ENCODE results near the gene SCUBE1.

SCUBE1 gene

DNA sequence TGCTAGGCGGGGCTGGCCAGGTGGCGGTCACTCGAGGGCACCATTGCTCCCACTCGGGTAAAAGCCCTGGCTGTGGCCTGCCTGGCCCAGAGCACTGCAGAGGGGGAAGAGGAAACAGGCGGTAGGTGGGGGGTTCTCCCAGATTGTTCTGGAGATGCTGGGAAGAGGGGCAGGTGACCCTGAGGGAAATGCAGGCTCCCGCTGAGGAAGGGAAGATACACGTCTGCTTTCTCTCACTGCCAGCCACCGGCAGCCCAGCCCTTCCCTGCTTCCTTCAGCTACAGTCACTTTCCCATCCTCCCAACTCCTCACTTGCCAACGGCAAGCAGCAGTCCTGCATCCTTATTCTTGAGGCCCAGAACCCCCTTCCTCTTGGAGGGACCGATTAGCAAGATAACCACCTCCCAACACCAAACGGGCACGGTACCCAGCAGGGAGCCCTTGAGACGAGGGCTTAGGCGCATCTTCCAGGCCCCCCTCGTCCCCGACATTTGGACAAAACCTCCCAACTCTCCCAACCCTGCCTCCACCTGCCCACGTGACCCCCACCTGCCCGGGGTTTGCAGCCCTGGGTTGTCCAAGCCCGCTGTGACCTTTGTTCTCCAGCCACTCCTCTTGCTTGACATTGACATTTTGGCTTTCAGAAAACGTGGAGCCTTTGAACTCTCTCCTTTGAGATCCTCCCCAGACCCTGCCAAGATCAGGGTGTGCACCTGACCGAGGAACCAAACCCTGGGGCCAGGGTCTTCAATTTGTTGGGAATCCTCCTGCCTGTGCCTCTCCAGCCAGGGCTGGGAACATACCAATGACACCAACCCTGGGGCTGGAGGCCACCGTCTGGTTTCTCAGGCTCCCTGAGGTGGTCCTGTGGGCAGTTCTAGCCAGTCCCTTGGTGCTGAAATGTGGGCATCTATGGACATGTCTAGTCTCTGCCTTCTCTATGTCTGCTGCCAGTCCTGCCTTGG lies 107.4 kb downstream of the SCUBE1 start:
- TF ChIP-seq TEAD4 (IDR thresholded peaks at IDR 0.05), result no peak
- no peak for TF ChIP-seq EP300 (IDR thresholded peaks at IDR 0.05; ENCODE audit: borderline replicate concordance)
- TF ChIP-seq EGR1 (IDR thresholded peaks at IDR 0.05), result no peak
- no peak for TF ChIP-seq ZBTB7A (IDR thresholded peaks at IDR 0.05; ENCODE audit: low read depth)
- TF ChIP-seq YY1 (IDR thresholded peaks at IDR 0.05; ENCODE audit: low read depth), result no peak
- no peak for TF ChIP-seq FOXM1 (IDR thresholded peaks at IDR 0.05; ENCODE audit: borderline replicate concordance, low read depth)
- TF ChIP-seq RAD21 (IDR thresholded peaks at IDR 0.05; ENCODE audit: low read depth), result no peak
- TF ChIP-seq CREB1 (IDR thresholded peaks at IDR 0.05; ENCODE audit: low read depth), result no peak
- no peak for TF ChIP-seq TCF12 (IDR thresholded peaks at IDR 0.05; ENCODE audit: low read depth)

DNA sequence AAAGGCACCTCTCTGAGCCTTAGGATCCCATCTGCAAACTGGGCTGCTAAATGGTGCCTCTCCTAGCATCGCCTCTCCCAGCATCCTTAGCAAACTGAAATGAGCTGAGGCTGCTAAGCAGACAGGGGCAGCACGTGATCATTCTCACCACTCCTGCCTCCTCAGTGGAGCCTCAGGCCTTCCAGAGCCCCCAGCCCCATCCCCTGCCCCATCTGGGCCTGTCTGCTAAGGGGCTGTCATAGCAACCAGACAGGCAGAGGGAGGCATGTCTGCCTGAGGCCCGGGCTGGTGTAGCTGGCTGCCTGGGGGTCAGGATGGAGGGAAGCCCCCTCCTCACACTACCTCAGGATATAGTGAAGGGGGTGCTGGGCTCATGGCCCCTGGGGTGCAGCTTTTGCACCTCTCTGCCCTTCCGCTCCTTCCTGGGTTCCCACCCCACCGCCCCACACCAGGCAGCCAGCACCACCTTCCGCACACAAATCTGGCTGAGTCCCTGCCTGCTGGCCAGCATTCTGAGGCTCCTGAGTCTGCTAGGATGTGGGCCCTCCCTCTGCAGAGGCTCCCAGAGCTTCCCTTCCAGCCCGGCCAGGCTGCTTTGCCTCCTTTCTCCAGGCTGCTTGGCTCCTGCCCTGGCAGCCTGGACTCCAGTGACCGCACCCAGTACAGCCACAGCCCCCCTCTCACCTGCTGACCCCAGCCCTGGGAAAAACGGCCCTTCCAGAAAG lies 108.7 kb downstream of the SCUBE1 start:
- no peak for TF ChIP-seq EP300 (IDR thresholded peaks at IDR 0.05; ENCODE audit: borderline replicate concordance)
- no peak for TF ChIP-seq CREB1 (IDR thresholded peaks at IDR 0.05; ENCODE audit: low read depth)
- TF ChIP-seq FOXM1 (IDR thresholded peaks at IDR 0.05; ENCODE audit: borderline replicate concordance, low read depth), result no peak
- TF ChIP-seq RAD21 (IDR thresholded peaks at IDR 0.05; ENCODE audit: low read depth), result no peak
- no peak for TF ChIP-seq TCF12 (IDR thresholded peaks at IDR 0.05; ENCODE audit: low read depth)
- TF ChIP-seq, protein P1, sequence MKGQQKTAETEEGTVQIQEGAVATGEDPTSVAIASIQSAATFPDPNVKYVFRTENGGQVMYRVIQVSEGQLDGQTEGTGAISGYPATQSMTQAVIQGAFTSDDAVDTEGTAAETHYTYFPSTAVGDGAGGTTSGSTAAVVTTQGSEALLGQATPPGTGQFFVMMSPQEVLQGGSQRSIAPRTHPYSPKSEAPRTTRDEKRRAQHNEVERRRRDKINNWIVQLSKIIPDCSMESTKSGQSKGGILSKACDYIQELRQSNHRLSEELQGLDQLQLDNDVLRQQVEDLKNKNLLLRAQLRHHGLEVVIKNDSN (IDR thresholded peaks at IDR 0.05), result no peak
- TF ChIP-seq CEBPB (IDR thresholded peaks at IDR 0.05), result no peak
- no peak for TF ChIP-seq ZBTB7A (IDR thresholded peaks at IDR 0.05; ENCODE audit: low read depth)
- no peak for TF ChIP-seq NFIC (IDR thresholded peaks at IDR 0.05)
- TF ChIP-seq TEAD4 (IDR thresholded peaks at IDR 0.05), result no peak
- TF ChIP-seq EGR1 (IDR thresholded peaks at IDR 0.05), result no peak

DNA sequence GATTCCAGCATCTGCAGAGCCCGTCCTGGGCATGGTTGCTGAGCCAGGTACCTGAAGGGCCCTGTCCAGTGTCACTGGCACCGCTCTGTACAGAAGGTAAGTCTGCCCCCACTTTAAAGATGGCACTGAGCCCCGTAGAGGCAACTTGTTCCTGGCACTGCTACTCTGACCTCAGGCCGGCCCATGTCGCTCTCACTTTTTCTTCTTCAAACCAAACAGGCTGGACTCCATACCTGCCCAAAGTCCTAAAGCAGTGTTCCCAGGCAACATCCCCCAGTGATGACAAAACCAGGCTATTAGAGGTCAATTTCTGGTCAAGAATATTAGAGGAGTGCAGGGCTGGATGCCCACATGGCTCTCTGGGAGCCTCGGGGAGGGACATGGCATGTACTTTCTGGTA lies 109.6 kb downstream of the SCUBE1 start:
- TF ChIP-seq YY1 (IDR thresholded peaks at IDR 0.05; ENCODE audit: low read depth), result no peak
- TF ChIP-seq, protein P2, sequence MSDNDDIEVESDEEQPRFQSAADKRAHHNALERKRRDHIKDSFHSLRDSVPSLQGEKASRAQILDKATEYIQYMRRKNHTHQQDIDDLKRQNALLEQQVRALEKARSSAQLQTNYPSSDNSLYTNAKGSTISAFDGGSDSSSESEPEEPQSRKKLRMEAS (IDR thresholded peaks at IDR 0.05), result no peak
- no peak for TF ChIP-seq EGR1 (IDR thresholded peaks at IDR 0.05)
- no peak for TF ChIP-seq FOXM1 (IDR thresholded peaks at IDR 0.05; ENCODE audit: borderline replicate concordance, low read depth)
- no peak for TF ChIP-seq ZBTB7A (IDR thresholded peaks at IDR 0.05; ENCODE audit: low read depth)
- no peak for TF ChIP-seq CREB1 (IDR thresholded peaks at IDR 0.05; ENCODE audit: low read depth)

DNA sequence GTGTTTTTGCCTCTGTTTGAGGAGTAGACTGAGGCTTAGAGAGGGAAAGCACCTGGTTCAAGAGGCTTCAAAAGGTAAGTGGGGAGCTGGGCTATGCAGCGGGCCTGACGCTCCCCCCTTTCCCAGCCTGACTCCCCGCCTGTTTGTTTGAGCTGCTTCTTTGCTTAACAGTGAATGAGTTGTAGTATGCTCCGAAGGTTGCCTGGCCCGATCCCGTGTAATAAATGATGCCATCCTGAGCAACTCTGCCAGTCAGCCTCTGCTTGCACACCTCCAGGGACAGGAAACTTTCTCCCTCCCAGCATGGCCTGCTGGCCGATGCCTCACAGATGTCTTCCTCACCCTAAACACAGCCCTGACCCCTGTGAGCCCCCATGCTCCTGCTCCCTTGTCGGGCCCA lies 110.7 kb downstream of the SCUBE1 start:
- TF ChIP-seq TAF1 (IDR thresholded peaks at IDR 0.05; ENCODE audit: low read depth) (no peak), CEBPB (IDR thresholded peaks at IDR 0.05) (no peak), TEAD4 (IDR thresholded peaks at IDR 0.05) (no peak), TCF12 (IDR thresholded peaks at IDR 0.05; ENCODE audit: low read depth) (no peak), RAD21 (IDR thresholded peaks at IDR 0.05; ENCODE audit: low read depth) (no peak), NFIC (IDR thresholded peaks at IDR 0.05) (no peak), ZBTB7A (IDR thresholded peaks at IDR 0.05; ENCODE audit: low read depth) (no peak), YY1 (IDR thresholded peaks at IDR 0.05; ENCODE audit: low read depth) (no peak), EP300 (IDR thresholded peaks at IDR 0.05; ENCODE audit: borderline replicate concordance) (no peak), FOXM1 (IDR thresholded peaks at IDR 0.05; ENCODE audit: borderline replicate concordance, low read depth) (no peak), EGR1 (IDR thresholded peaks at IDR 0.05) (no peak), CREB1 (IDR thresholded peaks at IDR 0.05; ENCODE audit: low read depth) (no peak)
- TF ChIP-seq, protein P1 (IDR thresholded peaks at IDR 0.05), result no peak
- TF ChIP-seq, protein P2 (IDR thresholded peaks at IDR 0.05), result no peak
- TF ChIP-seq, protein P3, sequence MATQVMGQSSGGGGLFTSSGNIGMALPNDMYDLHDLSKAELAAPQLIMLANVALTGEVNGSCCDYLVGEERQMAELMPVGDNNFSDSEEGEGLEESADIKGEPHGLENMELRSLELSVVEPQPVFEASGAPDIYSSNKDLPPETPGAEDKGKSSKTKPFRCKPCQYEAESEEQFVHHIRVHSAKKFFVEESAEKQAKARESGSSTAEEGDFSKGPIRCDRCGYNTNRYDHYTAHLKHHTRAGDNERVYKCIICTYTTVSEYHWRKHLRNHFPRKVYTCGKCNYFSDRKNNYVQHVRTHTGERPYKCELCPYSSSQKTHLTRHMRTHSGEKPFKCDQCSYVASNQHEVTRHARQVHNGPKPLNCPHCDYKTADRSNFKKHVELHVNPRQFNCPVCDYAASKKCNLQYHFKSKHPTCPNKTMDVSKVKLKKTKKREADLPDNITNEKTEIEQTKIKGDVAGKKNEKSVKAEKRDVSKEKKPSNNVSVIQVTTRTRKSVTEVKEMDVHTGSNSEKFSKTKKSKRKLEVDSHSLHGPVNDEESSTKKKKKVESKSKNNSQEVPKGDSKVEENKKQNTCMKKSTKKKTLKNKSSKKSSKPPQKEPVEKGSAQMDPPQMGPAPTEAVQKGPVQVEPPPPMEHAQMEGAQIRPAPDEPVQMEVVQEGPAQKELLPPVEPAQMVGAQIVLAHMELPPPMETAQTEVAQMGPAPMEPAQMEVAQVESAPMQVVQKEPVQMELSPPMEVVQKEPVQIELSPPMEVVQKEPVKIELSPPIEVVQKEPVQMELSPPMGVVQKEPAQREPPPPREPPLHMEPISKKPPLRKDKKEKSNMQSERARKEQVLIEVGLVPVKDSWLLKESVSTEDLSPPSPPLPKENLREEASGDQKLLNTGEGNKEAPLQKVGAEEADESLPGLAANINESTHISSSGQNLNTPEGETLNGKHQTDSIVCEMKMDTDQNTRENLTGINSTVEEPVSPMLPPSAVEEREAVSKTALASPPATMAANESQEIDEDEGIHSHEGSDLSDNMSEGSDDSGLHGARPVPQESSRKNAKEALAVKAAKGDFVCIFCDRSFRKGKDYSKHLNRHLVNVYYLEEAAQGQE (IDR thresholded peaks at IDR 0.05; ENCODE audit: low read depth), result no peak

DNA sequence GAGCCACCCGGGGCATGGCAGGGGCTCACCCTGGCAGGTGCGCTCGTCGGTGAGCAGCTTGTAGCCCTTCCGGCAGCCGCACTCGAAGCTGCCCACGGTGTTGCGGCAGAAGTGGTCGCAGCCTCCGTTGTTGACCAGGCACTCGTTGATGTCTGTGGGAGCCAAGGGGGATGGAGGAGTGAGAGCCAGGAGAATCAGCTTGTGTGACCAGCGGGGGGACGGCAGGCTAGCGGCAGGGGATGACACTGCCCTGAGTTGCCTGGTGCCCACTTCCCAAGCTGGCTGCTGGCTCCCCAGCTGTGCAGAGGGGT lies 111.5 kb downstream of the SCUBE1 start:
- TF ChIP-seq CREB1 (IDR thresholded peaks at IDR 0.05; ENCODE audit: low read depth) (no peak), RAD21 (IDR thresholded peaks at IDR 0.05; ENCODE audit: low read depth) (no peak), NFIC (IDR thresholded peaks at IDR 0.05) (no peak), TEAD4 (IDR thresholded peaks at IDR 0.05) (no peak), TAF1 (IDR thresholded peaks at IDR 0.05; ENCODE audit: low read depth) (no peak), ZBTB7A (IDR thresholded peaks at IDR 0.05; ENCODE audit: low read depth) (no peak), EGR1 (IDR thresholded peaks at IDR 0.05) (no peak), CEBPB (IDR thresholded peaks at IDR 0.05) (no peak), YY1 (IDR thresholded peaks at IDR 0.05; ENCODE audit: low read depth) (no peak), TCF12 (IDR thresholded peaks at IDR 0.05; ENCODE audit: low read depth) (no peak), EP300 (IDR thresholded peaks at IDR 0.05; ENCODE audit: borderline replicate concordance) (no peak), FOXM1 (IDR thresholded peaks at IDR 0.05; ENCODE audit: borderline replicate concordance, low read depth) (no peak)
- TF ChIP-seq, protein P1 (IDR thresholded peaks at IDR 0.05), result no peak
- TF ChIP-seq, protein P2 (IDR thresholded peaks at IDR 0.05), result no peak
- TF ChIP-seq, protein P3 (IDR thresholded peaks at IDR 0.05; ENCODE audit: low read depth), result no peak
